ENCODE data around the gene ABCC4. TPM values are rescaled to one million over a fixed set of nuclear protein-coding genes. Genes with fewer than 3 reads are reported as not detected.
"Not testable (repeated sequence)": the region's sequence is repeated elsewhere in the genome, so short reads cannot be mapped to it uniquely, and the experiment has no call there.

ABCC4 gene
- total RNA-seq, 1 donor: 11.8 TPM

DNA sequence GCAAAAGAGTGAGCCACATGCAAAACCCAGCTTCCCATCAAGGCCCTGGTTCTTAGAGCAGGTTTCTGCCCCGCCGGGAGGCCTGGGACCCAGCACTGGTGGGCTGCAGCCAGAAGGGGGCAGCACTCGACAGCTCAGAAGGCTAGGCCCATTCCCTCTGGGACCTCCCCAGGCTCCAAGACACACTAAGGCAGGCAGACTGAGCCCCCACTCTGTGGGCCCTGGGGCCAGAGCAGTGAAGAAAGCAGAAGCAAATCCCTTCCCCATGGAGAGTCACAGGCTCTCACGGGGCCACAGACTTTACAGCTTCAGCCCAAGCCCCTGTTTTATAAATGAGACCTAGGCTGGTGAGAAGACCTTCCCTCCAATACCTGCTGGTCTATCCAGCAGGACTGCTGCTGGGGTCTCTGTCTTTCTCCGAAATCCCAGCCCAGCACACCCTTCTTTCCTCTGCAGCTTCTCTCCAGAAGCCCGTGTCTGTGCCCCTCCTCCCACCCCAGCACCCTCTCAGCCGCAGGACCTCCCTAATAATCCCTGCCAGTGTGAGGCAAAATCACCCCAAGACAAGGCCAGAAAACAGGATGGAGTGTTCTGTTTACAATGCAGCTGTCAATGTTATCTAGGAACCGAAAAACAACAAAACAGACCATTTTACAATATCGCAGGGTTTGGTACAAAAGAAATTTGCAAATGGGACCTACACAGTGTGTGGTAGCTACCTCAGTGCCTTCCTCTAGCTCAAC, 109.3 kb downstream of the ABCC4 start:
- Histone ChIP-seq H3K27me3 (ENCODE audit: insufficient read depth, low read length) (no peaks in the 10 kb centered on the region), H3K4me1 (ENCODE audit: insufficient read depth, low read length) (no peaks in the 10 kb centered on the region), H3K4me3 (ENCODE audit: low read length) (no peak overlapping the region), H3K9me3 (ENCODE audit: low read depth, low read length) (no peaks in the 10 kb centered on the region)

DNA sequence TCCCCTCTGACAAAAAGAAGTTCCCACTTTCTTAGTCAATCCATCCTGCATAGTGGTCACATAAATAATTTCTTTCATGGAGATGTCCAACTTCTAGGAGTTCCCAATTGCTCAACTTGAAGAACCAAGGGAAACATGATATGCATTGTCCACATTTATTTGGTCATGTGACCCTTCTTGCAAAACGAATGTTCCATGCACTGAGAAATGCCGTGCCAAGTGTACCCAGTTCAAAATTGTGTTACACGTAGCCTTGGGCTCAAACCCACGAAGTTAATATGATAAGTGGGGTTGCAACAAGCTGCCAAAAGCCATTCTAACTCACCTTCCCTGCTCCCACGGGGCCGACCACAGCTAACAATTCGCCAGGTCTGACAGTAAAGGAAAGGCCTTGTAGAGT, 113.1 kb downstream of the ABCC4 start:
- no peaks in the 10 kb centered on the region for H3K9me3 ChIP-seq (ENCODE audit: low read depth, low read length)
- H3K4me1 ChIP-seq (ENCODE audit: insufficient read depth, low read length): peaks cover 22% of the 10 kb centered on the region
- no peak overlapping the region for H3K4me3 ChIP-seq (ENCODE audit: low read length)
- H3K27me3 ChIP-seq (ENCODE audit: insufficient read depth, low read length): no peaks in the 10 kb centered on the region

DNA sequence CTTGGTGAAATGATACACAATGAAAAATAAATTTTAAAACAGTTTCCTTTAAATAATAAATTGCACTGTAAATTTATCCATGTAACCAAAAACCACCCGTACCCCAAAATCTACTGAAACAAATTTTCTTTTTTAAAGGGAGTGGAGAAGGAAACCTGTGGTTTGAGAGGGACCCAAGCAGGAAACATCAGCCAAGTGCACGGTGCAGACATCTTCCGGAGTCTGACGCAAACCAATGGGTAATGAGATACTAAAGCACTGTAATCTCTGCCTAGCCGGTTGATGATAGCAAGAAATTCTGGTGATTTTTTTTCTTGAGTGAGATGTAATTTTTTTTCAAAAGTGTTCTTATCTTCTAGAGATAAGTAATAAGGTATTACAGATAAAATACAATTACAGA, 115.4 kb downstream of the ABCC4 start:
- Histone ChIP-seq H3K9me3 (ENCODE audit: low read depth, low read length) (no peaks in the 10 kb centered on the region), H3K4me1 (ENCODE audit: insufficient read depth, low read length) (peaks cover 24% of the 10 kb centered on the region), H3K27me3 (ENCODE audit: insufficient read depth, low read length) (no peaks in the 10 kb centered on the region), H3K4me3 (ENCODE audit: low read length) (no peak overlapping the region)

DNA sequence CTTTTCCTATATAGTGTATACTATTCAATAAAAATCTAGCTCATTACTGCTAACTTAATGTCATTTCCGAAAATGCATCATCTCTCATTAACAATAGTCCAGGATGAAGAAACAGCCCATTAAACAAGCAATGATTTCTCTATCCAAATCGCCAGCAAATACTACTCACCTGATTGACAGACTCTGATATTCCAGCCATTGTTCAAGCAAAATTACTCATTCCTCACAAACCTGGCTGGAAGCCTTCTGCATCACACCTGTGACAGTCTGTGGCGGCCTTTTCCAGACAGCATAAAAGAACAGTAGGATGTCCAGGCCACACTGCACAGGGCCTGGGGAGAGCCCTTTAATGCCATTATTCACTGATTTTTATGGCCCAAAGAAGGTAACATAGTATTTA, 115.9 kb downstream of the ABCC4 start:
- Histone ChIP-seq H3K27me3 (ENCODE audit: insufficient read depth, low read length) (no peaks in the 10 kb centered on the region), H3K9me3 (ENCODE audit: low read depth, low read length) (no peaks in the 10 kb centered on the region), H3K4me1 (ENCODE audit: insufficient read depth, low read length) (peaks cover 24% of the 10 kb centered on the region), H3K4me3 (ENCODE audit: low read length) (no peak overlapping the region)

DNA sequence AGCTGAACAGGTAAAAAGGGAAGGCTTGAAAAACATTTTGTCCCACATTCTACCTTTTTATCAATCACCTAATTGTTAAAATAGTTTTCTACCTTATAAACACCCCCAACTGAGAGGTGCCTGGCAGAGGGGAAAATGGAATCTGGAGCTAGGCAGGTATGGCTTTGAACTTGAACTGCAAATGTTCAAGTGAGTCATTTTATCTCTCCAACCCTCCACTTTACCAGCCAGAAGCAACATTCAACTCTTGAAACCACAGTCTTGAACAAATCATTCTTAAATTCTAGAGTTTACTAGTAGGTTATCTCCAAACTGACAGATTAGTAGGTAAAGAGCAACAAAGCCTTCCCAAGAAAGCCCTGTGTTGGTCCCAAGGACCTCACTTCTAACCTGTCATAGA, 116.9 kb downstream of the ABCC4 start:
- Histone ChIP-seq H3K4me3 (ENCODE audit: low read length) (no peak overlapping the region), H3K9me3 (ENCODE audit: low read depth, low read length) (no peaks in the 10 kb centered on the region), H3K4me1 (ENCODE audit: insufficient read depth, low read length) (peaks cover 24% of the 10 kb centered on the region)

DNA sequence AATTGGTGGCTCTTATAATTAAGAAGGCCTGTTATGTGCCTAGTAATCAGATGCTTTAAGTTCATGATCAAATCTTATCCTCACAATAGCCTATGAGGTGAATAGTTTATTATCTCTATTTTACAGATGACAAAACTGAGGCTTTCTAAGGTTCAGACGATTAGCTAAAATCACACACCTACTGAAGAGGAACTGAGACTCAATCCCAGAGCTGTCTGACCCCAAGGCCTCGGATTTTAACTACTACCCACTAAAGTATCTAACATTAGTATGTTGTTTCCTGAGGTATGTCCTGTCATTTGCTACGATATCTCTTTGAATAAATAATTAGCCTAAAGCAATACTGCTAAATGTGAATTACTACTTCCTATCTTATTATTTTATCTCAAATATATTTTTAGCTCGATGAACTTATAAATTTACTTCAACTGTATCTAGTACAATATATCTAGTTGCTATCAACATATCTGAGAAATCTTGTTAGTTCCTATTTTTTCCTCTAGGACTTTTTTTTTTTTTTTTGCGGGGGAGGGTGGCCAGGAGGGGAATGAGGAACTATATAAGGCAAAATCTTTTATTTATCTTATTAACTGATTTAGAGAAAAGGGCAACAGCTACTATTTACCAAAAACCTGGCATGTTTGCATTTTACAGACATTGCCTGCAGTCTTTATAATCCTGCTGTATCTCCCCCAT, 118.5 kb downstream of the ABCC4 start:
- H3K4me3 ChIP-seq (ENCODE audit: low read length): no peak overlapping the region
- no peaks in the 10 kb centered on the region for H3K9me3 ChIP-seq (ENCODE audit: low read depth, low read length)
- no peaks in the 10 kb centered on the region for H3K27me3 ChIP-seq (ENCODE audit: insufficient read depth, low read length)
- peaks cover 24% of the 10 kb centered on the region for H3K4me1 ChIP-seq (ENCODE audit: insufficient read depth, low read length)

More for the DNA sequence above, 116.9 kb downstream of the ABCC4 start:
- H3K27me3 ChIP-seq (ENCODE audit: insufficient read depth, low read length): no peaks in the 10 kb centered on the region

DNA sequence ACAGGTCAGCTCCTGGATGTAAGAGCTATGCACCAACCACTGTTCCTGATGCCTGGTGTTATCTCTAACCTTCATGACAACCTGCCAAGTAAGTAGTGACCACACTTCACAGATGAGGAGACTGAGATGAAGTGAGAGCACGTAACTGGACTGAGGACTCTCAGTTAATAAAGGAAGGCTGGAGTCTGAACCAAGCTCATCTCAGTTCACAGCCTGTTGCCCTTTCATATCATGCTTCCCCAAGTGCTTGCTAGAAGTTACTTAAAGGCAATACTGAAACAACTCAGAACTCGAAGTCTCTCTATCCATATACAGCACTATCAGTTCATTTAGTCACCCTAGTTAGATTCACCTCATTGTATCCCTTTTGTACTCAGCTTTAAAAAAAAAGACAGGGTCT, 119.7 kb downstream of the ABCC4 start:
- Histone ChIP-seq H3K4me3 (ENCODE audit: low read length) (no peak overlapping the region), H3K4me1 (ENCODE audit: insufficient read depth, low read length) (peaks cover 22% of the 10 kb centered on the region)

DNA sequence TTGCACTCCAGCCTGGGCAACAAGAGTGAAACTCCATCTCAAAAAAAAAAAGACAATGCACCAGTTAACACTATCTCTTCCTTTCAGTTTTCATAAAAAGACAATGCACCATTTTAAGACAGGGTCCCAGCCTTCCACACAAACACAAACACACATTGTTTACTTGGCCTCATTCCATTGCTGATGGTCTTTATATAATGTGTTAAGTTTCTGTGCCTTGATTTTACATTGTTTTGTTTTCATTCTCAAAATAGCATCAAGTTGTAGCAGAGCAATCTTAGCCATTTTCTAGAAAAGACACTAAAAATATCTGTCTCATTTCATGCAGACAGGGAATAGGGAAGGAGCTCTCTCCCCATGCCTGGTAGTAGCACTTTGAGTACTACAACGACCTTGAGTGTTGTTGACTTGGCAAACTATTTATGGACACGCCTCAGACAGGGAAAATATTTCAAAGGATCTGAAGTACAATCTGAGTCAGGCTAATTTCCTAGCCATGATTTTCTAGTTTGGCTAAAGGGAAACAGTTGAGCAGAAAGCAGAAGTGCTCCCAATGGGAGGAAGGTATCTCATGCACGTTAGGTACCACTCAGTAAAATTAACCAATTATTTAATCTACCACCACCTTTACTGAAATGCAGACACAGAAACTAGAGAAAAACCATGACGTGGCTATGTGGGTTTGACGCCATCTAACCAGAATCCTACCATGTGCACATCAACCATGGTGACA, 120.6 kb downstream of the ABCC4 start:
- H3K9me3 ChIP-seq (ENCODE audit: low read depth, low read length): no peaks in the 10 kb centered on the region
- H3K4me3 ChIP-seq (ENCODE audit: low read length): no peak overlapping the region
- H3K27me3 ChIP-seq (ENCODE audit: insufficient read depth, low read length): no peaks in the 10 kb centered on the region
- H3K4me1 ChIP-seq (ENCODE audit: insufficient read depth, low read length): peaks cover 13% of the 10 kb centered on the region

More for the DNA sequence above, 119.7 kb downstream of the ABCC4 start:
- no peaks in the 10 kb centered on the region for H3K9me3 ChIP-seq (ENCODE audit: low read depth, low read length)
- no peaks in the 10 kb centered on the region for H3K27me3 ChIP-seq (ENCODE audit: insufficient read depth, low read length)

DNA sequence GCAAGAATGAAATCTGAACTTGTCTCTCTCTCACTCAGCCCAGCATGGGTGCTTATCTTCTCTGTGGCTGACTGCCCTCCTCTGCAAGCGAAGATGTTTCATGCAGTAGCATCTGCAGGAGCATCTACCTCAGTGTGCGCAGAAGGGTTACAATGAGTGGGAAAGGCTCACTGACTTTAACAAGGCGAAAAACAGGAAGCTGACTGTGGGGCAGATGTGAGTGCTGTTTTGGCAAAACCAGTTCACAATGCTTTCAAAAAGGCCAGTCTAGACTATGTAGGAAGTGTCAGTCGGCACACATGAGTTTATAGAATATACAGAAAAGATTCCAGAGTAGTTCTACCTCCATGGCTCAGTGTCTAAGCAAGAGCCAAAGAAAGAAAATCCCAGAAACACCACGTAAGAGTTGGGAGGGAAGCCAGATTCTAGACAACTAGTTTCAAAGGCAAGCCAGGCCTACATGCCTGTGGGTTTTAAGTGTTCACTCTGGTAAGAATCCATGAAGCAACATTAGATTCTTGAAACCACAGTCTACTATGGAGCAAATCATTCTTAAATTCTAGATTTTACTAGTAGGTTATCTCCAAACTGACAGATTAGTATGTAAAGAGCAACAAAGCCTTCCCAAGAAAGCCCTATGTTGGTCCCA, 124.5 kb downstream of the ABCC4 start:
- Histone ChIP-seq H3K27me3 (ENCODE audit: insufficient read depth, low read length) (no peaks in the 10 kb centered on the region), H3K4me1 (ENCODE audit: insufficient read depth, low read length) (no peaks in the 10 kb centered on the region), H3K4me3 (ENCODE audit: low read length) (no peak overlapping the region), H3K9me3 (ENCODE audit: low read depth, low read length) (no peaks in the 10 kb centered on the region)

DNA sequence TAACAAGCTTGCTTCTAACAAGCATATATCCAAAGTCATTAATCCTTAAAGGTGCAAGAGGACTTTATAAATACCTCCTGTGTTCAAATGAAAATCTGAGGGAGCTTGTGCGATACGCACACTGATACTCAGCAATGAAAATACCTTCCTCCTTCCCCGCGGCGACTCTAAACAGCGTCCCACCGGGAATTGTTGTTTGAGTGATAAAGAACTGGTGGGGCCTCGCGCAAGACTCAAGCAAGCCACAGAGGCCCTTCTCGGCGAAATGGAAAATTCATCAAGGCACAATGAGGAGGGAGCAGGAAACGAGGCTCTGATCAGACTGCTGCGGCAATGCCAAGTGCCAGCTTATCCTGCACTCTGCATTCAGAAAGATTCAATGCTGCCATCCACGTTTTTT, 126.7 kb downstream of the ABCC4 start:
- H3K9me3 ChIP-seq (ENCODE audit: low read depth, low read length): no peaks in the 10 kb centered on the region
- no peaks in the 10 kb centered on the region for H3K4me1 ChIP-seq (ENCODE audit: insufficient read depth, low read length)
- H3K27me3 ChIP-seq (ENCODE audit: insufficient read depth, low read length): no peaks in the 10 kb centered on the region
- H3K4me3 ChIP-seq (ENCODE audit: low read length): no peak overlapping the region

DNA sequence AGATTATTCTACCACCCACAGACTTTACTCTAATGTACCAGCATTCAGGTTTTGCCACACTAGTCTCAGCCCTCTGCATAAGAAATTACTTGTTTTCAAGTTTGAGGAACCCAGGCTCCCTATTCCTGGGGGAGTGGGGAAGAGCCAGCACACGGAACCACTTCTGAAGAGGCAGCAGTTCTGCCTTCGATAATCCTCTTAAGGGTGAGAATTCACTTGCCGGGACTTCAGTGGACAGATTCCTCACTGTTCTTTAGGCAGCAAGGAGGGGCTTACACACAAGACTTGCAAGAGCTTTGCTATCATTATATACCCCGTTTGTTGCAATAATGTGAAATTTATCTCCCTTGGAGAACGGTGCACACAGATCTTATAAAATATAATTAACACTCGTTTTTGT, 133.1 kb downstream of the ABCC4 start:
- Histone ChIP-seq H3K4me1 (ENCODE audit: insufficient read depth, low read length) (no peaks in the 10 kb centered on the region), H3K9me3 (ENCODE audit: low read depth, low read length) (no peaks in the 10 kb centered on the region), H3K4me3 (ENCODE audit: low read length) (no peak overlapping the region), H3K27me3 (ENCODE audit: insufficient read depth, low read length) (no peaks in the 10 kb centered on the region)

DNA sequence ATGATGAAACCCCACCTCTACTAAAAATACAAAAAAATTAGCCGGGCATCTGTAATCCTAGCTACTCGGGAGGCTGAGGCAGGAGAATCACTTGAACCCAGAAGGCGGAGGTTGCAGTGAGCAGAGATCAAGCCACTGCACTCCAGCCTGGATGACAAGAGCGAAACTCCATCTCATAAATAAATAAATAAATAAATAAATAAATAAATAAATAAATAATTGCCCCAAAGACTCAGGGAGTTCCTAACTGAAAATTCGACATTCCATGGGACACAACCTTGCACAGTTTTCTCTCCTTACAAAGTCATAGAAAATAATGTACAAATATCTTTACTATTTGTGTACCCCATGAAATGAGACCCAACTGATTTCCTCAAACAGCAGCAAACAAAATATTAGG, 134.2 kb downstream of the ABCC4 start:
- H3K9me3 ChIP-seq (ENCODE audit: low read depth, low read length); H3K4me1 ChIP-seq (ENCODE audit: insufficient read depth, low read length); H3K27me3 ChIP-seq (ENCODE audit: insufficient read depth, low read length); H3K4me3 ChIP-seq (ENCODE audit: low read length): not testable (repeated sequence)

DNA sequence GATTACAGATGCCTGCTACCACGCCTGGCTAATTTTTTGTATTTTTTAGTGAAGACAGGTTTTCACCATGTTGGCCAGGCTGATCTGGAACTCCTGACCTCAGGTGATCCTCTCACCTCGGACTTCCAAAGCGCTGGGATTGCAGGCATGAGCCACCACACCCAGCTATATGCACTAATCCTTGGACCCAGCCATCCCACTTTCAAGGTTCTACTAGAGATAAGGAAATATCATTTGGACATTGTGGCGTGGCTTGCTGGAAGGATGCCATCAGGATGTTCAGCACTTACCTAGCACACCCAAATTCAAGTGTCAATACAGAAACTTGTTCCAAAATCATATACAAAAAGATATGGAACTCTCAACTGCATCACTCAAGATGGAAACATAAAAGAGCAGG, 136.4 kb downstream of the ABCC4 start:
- H3K4me3 ChIP-seq (ENCODE audit: low read length): no peak overlapping the region
- H3K9me3 ChIP-seq (ENCODE audit: low read depth, low read length): no peaks in the 10 kb centered on the region
- no peaks in the 10 kb centered on the region for H3K4me1 ChIP-seq (ENCODE audit: insufficient read depth, low read length)
- H3K27me3 ChIP-seq (ENCODE audit: insufficient read depth, low read length): no peaks in the 10 kb centered on the region

DNA sequence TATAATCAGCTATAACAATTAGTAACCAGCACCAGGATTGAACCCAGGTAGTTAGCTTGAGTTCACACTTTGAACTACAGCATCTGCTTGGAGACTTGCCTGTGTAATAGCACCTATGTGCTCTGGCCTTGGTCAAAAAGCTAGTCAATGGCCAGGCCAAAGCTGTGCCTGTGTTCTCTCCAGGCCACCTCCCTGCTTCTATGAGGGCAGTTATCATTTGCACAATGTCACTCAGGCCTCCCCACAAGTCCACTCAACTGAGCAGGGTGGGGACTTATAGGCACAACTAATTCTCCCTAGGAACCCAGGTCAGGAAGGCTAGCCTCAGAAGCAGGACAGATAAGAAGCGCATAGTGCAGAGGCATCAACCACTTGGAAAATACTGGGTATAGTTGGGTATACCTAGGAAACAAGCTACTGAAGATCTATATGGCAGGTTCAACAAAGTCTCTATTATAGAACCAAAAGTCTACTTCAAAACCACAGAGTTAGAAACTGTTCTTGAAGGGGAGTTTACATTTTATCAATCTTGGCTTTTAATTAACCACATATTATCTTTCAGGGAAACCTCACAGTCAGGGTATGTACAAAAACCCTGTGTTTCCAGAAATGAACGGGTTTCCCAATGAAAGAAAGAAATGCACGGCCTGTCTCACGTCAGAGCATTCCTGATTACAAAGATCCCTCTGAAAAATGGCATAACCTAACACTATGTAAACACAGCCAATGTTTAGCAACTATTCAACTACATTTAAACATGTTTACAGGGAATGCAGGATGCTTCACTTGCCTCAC, 140.9 kb downstream of the ABCC4 start:
- no peak overlapping the region for H3K4me3 ChIP-seq (ENCODE audit: low read length)
- H3K9me3 ChIP-seq (ENCODE audit: low read depth, low read length): no peaks in the 10 kb centered on the region
- no peaks in the 10 kb centered on the region for H3K4me1 ChIP-seq (ENCODE audit: insufficient read depth, low read length)
- H3K27me3 ChIP-seq (ENCODE audit: insufficient read depth, low read length): no peaks in the 10 kb centered on the region
